ENCODE results near the gene SRRM5. TPM values are rescaled to one million over a fixed set of nuclear protein-coding genes. Genes with fewer than 3 reads are reported as not detected.
"Not testable (repeated sequence)": the region's sequence is repeated elsewhere in the genome, so short reads cannot be mapped to it uniquely, and the experiment has no call there.

The SRRM5 gene
- polyA plus RNA-seq, 12 donors, result 0.10 to 0.92 (median 0.45) TPM; not detected in 2

DNA sequence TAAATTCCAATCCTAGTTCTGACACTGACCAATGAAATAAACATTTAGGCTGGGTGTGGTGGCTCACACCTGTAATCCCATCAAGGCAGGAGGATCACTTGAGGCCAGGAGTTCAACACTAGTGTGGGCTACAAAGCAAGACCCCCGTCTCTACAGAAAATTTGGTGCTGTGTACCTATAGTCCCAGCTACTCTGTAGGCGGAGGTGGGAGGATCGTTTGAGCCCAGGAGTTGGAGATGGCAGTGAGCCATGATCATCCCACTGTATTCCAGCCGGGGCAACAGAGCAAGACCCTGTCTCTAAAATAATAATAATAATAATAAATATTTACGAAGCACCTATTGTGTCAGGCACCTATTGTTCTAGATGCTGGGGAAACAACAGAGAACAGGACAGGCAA lies 22.6 kb upstream of the SRRM5 start:
- no peak for DNase-seq

DNA sequence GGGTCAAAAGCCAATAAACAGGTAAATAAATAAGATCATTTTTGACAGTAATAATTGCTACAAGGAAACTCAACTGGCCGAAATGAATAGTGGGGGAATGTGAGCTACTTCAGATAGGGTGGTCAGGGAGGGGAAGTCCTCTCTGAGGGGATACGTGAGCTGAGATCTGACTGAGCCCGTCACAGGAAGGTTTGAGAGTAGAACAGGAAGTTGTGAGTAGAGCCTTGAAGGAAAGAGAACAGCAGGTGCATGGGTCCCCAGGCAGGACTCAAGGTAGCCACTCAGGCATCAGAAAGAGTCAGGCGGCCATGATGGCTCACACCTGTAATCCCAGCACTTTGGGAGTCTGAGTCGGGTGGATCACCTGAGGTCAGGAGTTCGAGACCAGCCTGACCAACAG lies 22.2 kb upstream of the SRRM5 start:
- DNase-seq, result no peak

DNA sequence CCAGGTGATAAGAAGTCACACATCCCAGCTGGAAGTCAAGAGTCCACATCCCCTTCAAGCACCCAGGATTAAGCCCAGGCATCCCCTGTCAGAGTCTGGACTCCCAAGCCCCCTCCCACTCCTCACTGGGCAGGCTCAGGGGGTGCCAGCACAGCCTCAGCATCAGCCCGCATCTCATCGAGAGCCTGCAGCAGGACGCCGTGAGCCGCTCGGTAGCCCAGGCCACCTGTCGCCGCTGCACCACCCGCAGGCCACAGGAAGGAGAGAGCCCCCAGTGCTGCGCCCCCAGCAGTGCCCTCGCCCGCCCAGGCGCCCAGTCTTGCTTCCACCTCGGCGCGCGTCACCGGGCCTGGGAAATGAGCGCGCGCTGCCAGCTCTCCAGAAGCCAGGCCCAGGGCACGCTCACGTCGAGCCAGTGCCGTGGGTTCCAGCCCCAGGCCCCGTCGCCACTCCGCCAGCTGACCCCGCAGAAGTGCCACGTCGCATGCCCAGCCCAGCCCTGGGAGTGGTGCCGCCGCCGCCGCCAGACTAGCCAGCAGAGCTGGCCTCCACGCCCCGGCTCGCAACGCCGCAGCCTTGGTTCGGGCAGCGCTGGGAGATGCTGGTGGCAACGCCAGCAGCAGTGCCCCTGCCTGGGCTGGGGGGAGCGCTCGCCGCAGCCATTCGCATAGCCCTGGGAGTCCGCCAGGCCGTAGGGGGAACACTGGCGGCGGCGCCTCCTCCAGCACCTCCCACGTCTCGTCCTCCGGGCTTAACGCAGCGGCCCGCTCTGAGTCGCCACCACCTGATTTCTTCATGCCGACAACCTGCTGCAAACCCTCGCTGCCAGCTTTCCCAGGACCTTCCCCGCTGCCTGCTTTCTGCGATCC lies 19.8 kb upstream of the SRRM5 start:
- no peak for DNase-seq

DNA sequence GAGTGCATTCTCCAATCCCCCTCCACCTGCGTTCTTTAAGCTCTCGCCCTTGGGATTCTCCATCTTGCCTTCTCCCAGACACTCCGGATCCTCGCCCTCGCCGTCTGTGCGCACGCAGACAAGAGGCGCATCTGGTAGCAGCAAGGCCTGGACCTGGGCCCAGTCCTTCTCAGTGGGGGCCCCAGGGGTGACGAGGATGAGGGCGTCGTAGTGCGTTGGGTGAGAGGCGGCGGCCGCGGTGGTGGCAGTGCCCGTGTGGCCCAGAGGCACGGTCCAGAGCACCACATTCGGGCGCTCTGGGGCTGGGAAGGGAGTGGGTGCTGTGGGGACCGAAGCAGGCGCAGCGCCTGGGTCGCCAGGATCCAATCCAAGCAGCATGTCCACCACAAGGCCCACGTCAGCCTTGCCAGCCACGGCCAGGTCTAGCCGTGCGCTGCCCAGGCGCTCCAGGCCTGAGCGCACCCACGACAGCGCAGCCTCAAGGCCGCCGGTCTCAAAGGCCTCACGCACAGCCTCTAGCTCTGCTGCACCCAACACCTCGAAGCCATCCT lies 19.0 kb upstream of the SRRM5 start:
- DNase-seq, result no peak

DNA sequence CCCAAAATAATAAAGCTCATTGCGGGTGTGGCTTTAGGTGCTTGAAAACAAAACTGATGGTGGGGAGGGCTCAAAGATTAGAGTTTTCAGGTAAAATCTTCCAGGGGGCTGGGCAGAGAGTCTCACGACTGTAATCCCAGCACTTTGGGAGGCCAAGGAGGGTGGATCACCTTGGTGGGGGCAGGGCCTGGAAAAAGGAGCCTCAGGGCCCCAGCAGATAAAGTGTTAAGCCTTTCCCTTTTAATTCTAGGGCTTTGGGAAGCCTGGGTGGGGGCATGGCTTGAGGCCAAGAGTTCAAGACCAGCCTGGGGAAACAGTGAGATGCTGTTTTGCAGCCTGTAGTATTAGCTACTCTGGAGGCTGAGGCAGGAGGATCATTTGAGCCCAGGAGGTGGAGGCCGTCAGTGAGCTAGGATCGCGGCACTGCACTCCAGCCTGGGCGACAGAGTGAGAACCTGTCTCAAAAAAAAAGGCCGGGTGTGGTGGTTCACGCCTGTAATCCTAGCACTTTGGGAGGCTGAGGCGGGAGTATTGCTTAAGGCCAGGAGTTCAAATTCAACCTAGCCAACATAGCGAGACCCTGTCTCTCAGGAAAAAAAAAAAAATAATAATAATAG lies 17.7 kb upstream of the SRRM5 start:
- no peak for DNase-seq

DNA sequence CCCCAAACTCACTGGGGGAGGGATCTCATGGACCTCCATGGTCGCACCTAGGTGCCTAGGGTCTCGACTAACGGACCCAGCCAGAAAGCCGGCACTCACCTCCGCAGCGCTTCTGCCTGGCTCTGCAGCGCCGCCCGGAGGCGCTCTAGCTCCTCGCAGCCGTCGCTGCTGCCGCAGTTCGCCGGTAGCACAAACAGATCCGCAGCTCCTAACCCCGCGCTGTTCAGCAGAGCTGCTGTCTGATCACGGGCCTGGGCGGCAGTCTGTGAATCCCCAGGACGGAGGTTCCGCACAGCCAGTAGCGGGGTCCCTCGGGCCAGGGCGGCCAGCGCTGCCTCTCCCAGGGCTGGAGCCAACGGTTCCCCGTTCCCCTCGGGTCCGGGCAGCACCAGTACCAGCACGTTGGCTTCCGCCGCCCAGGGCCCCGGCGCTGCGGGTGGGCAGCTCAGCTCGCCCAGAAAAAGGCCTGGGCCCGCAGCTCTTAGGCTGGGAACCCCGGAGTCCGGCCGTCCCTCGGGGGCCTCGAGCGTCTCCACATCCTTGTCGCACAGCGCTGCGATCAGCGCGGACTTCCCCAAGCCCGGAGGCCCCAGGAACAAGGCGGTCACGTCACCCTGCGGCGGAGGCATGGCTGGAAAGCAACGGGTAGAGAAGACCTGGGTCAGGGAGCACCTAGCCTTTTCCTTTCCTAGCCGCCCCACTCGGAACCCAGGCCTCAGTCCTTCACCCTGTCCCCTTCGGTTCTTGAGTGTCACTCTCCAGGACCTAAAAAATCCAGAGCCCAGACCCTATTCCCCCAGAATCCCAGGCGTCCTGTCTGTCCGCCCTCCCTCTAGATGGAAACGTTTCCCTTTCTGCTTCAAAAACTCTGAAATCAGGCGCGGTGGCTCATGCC lies 16.9 kb upstream of the SRRM5 start:
- DNase-seq, result peak; percentile 55

DNA sequence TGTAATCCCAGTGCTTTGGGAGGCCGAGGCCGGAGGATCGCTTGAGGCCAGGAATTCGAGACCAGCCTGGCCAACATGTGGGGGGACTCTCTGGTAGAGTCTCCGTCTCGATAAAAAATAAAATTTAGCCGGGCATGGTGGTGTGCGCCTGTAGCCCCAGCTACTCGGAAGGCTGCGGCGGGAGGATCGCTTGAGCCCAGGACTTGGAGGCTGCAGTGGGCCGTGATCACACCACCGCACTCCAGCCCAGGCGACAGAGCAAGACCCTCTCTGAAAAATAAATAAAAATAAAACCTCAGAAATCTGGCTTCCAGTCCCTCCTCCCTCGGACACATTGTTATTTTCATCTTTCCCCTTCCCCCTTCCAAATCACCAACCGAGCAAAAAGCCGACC lies 16.3 kb upstream of the SRRM5 start:
- no peak for DNase-seq

DNA sequence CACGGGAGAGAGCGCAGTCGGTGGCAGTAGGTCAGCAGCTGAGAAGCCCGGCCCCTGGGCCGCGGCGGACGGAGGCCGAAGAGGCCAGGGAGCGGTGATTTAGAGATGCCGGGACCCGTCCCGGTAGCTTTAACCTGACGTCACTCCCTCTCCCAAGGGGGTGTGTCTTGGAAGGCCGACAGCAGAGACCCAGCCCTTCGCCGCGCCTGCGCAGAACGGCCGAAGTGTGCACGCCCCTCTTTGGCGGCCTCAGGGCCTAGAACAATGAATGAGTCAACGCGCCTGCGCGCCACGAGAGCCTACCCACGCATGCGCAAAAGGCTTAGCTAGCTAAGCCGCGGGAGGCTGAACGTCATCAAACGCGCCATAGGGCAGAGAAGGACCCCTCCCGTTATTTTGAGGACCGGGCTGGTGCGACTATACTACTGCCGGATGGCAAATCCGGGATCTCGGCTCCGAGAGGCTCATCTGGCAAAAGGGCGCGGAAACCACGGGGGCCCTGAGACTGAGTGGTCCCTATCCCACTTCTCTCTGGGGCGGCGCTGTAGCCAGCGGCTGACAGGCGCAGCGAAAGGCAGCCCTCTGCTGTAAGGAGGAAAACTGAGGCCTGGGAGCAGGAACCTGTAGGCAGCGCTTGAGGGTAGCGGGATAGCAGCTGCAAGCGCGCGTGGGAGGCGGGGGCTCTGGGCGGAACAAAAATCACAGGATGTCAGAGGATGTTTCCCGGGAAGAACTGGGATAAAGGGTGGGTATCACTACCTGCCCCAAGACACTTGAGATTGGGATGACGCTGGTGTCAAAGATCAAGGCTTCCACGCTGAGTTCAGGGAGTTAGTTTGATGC lies 15.7 kb upstream of the SRRM5 start, which contains the start of the genes IRGQ and ZNF576:
Gene IRGQ (minus strand): TSS at position 136 of the 843 bp plus-strand sequence. CDS start 796 bp downstream, outside the sequence.
Gene ZNF576 (plus strand): TSS at position 597 of the 843 bp plus-strand sequence. CDS start 514 bp downstream, outside the sequence.
- DNase-seq, result peak; percentile 100

DNA sequence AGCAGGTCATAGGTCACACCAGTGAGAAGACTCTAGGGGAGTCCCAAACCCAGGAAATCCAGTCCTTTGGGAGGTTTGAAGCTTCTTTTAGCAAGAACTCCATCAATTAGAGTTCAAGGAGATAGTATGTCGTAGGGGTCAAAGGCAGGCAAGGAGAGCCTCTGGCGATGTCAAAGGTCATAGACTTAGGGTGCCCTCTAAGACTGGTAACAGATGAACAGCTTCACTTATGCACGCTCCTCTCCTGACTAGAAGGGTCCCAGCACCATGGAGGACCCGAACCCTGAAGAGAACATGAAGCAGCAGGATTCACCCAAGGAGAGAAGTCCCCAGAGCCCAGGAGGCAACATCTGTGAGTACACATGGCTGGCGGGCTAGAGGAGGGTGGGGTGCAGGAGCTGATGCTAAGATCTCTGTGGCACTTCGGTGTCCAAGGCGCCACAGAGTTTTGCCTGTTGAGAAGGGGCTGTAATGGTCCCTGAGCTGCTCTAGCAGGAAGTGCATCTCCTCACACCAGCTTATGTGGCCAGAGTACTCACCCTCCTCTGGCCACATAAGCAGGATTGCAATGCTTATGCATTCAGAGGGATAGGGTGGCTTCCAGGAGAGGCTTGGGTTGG lies 14.9 kb upstream of the SRRM5 start:
- DNase-seq, result no peak

DNA sequence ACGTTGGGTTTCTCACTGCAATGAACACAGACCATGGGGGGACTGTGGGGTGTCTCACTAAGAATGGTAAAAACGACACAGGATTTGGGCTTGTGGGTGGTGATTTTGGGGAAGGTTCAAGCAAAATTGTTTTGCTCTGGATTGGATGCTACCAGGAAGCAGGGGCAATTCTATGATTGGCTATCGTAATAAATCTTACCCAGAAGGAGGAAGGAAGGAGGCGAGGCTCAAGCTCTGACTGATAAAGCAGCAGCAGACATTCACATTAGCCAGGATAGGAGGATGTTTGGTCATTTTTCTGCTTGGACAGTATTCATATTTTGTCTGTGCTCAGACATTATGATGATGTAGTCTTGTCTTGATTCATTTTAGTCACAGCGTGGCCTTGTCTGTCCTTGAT lies 14.0 kb upstream of the SRRM5 start:
- no peak for DNase-seq

DNA sequence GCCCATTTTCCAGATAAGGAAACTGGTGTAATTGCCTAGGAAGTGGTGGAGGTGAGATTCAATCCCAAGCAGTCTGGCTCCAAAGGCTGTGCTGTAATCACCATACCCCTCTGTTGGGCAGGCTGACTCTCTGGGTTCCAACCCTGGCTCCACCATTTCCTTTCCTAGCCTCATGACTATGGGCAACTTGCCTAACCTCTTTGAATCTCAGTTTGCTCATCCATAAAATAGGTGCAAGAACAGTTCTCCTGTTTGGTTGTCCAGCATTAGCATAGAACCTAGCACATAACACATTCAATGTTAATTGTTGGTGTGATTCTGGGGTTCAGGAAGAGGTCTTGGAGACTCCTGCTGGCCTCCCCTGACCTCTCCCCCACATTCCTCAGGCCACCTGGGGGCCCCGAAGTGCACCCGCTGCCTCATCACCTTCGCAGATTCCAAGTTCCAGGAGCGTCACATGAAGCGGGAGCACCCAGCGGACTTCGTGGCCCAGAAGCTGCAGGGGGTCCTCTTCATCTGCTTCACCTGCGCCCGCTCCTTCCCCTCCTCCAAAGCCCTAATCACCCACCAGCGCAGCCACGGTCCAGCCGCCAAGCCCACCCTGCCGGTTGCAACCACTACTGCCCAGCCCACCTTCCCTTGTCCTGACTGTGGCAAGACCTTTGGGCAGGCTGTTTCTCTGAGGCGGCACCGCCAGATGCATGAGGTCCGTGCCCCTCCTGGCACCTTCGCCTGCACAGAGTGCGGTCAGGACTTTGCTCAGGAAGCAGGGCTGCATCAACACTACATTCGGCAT lies 13.2 kb upstream of the SRRM5 start:
- DNase-seq, result no peak

DNA sequence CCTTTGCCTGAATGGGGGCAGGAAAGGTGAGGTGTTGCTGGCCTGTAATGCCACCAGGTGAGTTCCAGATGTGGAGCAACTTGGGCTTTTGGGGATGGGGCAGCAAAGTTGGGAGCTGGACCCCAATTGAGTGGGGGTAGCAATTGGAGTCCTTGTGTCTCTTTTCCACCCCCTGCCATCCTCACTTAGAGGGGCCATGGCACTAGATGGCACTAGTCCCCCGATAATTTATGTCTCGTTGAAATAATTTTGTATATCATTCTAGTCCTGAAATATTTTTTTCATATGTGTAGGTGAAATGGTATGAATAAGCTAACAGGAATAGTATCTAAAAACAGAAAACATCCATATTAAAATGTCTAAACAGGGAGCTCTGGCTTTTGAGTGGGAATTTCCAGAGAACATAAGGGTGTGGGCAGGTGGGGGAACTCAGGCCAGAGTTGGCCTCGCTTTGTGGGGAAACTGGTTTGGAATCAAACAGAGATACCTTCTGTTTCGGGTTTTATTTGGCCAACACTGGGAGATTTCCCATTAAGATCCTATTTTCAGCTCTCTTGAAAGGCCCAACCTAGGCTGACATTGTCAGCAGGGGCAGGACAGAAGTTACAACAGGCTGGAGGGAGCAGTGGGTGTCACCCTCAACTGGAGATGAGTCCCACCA lies 12.1 kb upstream of the SRRM5 start:
- DNase-seq, result no peak

DNA sequence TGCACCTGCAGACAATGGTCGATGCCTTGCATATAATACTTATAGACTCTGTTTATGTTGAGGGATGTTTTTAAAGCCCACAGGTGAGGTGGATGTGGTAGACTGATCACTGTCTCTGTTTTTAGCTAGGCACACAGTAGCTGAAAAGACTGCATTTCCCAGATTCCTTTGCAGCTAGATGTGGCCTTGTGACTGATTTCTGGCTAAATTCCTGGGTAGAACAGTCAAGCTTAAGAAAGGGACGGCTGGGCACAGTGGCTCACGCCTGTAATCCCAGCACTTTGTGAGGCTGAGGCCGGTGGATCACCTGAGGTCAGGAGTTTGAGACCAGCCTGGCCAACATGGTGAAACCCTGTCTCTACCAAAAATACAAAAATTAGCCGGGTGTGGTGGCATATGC lies 11.6 kb upstream of the SRRM5 start:
- not testable (repeated sequence) for DNase-seq

DNA sequence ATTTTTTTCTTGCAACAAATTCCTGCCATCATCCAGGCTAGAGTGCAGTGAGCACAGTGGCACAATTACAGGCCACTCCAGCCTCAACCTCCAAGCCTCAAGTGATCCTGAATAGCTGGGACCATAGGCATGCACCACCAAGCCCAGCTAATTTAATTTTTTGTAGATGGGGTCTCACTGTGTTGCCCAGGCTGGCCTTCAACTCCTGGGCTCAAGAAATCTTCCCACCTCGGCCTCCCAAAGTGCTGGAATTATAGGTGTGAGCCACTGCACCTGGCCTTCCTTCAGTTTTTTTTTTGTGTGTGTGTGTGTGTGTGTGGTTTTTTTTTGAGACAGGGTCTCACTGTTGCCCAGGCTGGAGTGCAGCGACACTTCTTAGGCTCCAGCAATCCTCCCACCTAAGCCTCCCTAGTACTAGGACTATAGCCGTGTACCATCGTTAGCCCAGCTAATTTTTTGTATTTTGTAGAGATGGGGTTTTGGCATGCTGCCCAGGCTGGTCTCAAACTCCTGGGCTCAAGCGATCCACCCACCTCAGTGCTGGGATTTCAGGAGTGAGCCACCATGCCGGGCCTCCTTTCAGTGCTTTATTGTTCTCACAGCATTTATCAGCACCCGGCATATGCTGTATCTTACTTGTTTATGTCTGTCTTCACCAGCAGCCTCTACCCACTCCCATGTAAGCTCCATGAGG lies 5.9 kb upstream of the SRRM5 start:
- DNase-seq, result no peak

DNA sequence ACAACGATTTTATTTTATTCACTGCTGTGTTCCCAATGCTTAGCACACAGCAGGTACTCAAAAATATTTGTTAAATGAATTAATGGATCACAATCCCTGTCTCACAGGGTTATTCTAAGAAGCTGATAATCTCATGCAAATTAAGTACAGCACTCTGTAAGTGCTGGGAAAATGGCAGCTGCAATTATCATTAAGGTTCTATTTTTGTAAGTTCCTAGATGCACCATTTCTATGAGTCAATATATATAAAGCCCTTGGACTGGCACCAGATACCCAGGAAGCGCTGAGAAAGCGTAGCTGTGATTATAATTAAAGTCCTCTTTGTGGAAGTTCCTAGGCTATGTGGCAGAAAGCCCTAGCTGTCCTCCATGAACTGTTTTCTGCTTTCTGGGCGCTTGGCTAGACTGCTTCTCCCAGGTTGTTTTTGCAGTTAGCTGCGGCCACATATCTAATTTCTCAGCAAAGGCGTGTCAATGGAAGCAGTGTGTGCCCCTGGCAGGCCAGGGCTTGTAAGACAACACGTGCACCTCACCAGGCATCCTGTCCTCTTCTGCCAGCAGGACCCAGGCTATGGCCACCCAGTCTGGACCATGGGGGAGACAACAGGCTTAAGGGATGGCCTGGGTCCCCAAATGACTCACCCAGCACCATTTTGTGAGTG lies 5.2 kb upstream of the SRRM5 start:
- DNase-seq, result peak; percentile 26

DNA sequence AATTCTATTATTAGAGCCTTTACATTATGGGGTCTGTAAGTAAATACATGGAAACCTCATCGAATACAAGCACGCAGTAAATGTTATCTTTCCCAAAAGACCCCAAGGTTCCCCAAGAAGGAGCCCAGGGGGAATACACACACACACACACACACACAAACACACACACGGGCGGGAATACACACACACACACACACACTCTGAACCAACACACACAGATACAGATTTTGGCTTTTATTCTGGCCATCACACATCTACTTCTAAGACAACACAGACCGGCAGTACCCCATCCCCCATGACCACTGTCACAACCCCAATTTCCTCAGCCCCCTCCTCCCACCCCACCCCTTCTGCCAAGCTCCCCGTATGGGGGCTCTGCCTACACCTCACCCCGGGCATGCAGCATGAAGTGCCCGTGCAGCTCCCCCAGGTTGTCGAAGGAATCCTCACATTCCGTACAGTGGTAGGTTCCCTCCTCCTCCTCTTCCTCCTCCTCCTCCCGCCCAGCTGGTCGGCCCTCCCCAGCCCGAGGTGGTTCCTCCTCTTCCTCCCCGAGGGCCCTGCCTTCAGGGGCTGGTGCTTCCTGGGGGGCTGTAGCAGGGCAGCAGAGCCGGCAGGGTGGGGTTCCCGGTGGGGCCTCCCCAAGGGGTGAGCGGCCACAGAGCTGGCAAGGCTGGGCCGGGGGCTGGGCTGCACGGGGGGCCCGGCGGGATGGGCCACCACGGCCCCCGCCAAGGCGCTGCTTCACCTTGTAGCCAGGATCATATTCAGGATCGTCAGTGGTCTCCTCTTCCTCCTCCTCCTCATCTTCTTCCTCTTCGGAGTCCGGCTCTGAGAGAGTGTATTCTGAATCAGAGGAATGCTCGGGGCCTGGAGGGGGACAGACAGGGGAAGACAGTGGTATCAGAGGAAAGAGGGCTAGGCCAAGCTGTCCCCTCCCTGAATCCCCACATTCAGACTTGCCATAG lies 4.4 kb upstream of the SRRM5 start:
- no peak for DNase-seq

DNA sequence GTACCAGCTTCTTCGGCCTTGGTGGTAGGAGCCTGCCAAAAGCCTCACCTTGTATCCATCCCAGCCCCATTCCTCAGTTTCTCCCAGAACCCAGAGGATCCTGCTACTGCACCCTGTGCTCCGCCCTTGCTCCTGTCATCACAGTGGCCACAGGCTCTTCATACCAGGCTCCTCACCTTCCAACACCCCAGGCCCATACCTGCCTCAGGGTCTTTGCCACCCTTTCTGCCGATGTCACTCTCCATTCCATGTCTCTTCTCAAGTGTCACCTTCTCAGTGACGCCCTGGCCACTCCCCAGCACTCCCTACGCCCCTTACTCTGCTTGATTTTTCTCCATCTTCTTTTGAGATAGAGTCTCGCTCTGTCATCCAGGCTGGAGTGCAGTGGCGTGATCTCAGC lies 2.0 kb upstream of the SRRM5 start:
- no peak for DNase-seq
